WTC11 (cell line): ENCODE measurements around the gene UBAP1.

Experiments used
- ATF6 ChIP-seq: sonication (generic); formaldehyde crosslinking; IDR thresholded peaks from 2 replicates; pipeline ENCODE4 v1.8.1; 2023; ENCODE audit warnings: mild to moderate bottlenecking, missing genetic modification reagents
- CBFB ChIP-seq: sonication (generic); formaldehyde crosslinking; IDR thresholded peaks from 2 replicates; pipeline ENCODE4 v1.8.1; 2022; ENCODE audit warnings: mild to moderate bottlenecking, low read depth, missing genetic modification reagents
- CTCF ChIP-seq: fragments of 200-600 bp; IDR thresholded peaks from 2 replicates; pipeline ENCODE4 v1.8.0; 2022; ENCODE audit warnings: antibody characterized with exemption
- ELF4 ChIP-seq: sonication (generic); formaldehyde crosslinking; IDR thresholded peaks from 2 replicates; pipeline ENCODE4 v1.8.1; 2022; ENCODE audit warnings: low read depth, mild to moderate bottlenecking, moderate library complexity, missing genetic modification reagents
- MAX ChIP-seq: sonication (generic); formaldehyde crosslinking; IDR thresholded peaks from 2 replicates; pipeline ENCODE4 v1.8.0; 2022; ENCODE audit warnings: mild to moderate bottlenecking, missing genetic modification reagents
- NFATC4 ChIP-seq: fragments of 250-450 bp; sonication (Bioruptor Pico); IDR thresholded peaks from 2 replicates; pipeline ENCODE4 v1.9.0; 2021; ENCODE audit warnings: mild to moderate bottlenecking
- NFYB ChIP-seq: sonication (generic); formaldehyde crosslinking; conservative IDR thresholded peaks from 2 replicates; pipeline ENCODE4 v1.8.0; 2022; ENCODE audit warnings: low read depth, missing genetic modification reagents
- ZBTB21 ChIP-seq: sonication (generic); formaldehyde crosslinking; IDR thresholded peaks from 2 replicates; pipeline ENCODE4 v1.8.1; 2023; ENCODE audit warnings: mild to moderate bottlenecking, missing genetic modification reagents, borderline replicate concordance
- TF ChIP-seq, protein P1 (sequence below): fragments of 250-450 bp; sonication (Bioruptor Pico); IDR thresholded peaks from 2 replicates; pipeline ENCODE4 v1.9.0; 2021; ENCODE audit warnings: mild to moderate bottlenecking

DNA sequence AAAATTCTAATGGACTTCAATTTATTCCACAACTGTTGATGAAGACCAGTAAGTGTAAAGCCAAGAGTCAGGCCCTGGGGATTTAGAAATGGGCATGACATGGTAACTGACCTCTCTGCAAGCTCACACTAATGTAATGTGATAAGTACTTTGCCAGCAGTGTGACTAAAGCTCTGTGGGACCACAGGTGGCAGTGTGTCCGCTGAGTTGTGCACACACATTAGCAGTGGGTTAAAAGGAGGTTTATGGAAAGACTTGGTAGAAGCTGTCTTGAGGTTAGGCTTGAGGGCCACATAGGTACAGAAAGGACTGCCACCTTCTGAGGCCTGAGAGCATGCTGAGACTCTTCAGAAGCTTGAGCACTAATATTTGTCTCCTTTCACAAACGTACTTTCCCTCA lies 67.6 kb downstream of the UBAP1 start:
- no peak for TF ChIP-seq ZBTB21 (CRISPR knock-in tag)
- TF ChIP-seq CTCF, result no peak
- TF ChIP-seq ELF4, result no peak
- TF ChIP-seq MAX (CRISPR knock-in tag), result no peak
- TF ChIP-seq, protein P1, sequence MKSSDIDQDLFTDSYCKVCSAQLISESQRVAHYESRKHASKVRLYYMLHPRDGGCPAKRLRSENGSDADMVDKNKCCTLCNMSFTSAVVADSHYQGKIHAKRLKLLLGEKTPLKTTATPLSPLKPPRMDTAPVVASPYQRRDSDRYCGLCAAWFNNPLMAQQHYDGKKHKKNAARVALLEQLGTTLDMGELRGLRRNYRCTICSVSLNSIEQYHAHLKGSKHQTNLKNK (CRISPR knock-in tag), result no peak
- TF ChIP-seq NFYB, result no peak
- TF ChIP-seq NFATC4 (CRISPR knock-in tag), result no peak
- TF ChIP-seq ATF6 (CRISPR knock-in tag), result no peak
- no peak for TF ChIP-seq CBFB (CRISPR knock-in tag)
